ENCODE results near the gene MGST1.
A peak's percentile ranks its signal among the peaks of the same experiment; 100 is the strongest.
"Not testable (repeated sequence)": the region's sequence is repeated elsewhere in the genome, so short reads cannot be mapped to it uniquely, and the experiment has no call there.

MGST1 gene

DNA sequence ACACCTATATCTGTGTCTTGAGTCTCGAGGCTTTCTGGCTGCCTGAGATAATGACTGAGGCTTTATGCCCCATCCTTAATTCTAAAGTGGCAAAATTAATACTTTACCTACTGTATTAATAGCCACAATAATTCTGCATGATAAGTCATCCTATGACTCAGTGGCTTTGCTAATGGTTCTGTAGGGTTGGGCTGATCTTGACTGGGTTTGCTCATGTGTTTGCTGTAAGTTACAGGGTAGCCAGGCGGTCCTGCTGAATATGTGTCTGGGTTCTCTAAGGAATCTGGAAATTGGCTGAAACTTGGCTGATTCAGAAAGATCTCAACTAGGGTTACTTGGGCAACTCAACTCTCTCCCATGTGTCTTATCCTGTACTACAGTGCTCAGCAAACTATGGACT lies 21.7 kb downstream of the MGST1 start:
- TF ChIP-seq, protein P1, sequence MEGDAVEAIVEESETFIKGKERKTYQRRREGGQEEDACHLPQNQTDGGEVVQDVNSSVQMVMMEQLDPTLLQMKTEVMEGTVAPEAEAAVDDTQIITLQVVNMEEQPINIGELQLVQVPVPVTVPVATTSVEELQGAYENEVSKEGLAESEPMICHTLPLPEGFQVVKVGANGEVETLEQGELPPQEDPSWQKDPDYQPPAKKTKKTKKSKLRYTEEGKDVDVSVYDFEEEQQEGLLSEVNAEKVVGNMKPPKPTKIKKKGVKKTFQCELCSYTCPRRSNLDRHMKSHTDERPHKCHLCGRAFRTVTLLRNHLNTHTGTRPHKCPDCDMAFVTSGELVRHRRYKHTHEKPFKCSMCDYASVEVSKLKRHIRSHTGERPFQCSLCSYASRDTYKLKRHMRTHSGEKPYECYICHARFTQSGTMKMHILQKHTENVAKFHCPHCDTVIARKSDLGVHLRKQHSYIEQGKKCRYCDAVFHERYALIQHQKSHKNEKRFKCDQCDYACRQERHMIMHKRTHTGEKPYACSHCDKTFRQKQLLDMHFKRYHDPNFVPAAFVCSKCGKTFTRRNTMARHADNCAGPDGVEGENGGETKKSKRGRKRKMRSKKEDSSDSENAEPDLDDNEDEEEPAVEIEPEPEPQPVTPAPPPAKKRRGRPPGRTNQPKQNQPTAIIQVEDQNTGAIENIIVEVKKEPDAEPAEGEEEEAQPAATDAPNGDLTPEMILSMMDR (IDR thresholded peaks at IDR 0.05), result no peak
- no peak for TF ChIP-seq ZFX (IDR thresholded peaks at IDR 0.05; ENCODE audit: borderline replicate concordance)
- no peak overlapping the region for H3K27ac ChIP-seq

DNA sequence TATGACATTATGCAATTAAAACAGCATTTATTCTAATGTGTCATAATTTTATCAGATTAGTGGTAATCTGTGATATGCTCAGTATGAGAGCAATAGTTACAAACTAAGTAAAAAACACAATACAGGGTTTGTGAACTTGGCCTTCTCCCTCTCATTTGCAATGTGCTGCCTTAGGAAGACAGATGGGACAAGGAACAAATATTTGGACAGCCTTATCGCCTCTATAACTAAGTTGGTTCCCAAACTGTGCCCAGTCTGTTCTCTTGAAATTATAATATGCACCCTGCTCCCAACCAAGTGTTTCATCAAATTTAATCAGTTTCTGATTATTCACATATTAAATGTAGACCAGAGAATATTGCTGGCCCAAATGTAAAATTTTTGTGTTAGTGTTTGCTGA lies 22.7 kb downstream of the MGST1 start:
- TF ChIP-seq, protein P1 (IDR thresholded peaks at IDR 0.05), result no peak
- TF ChIP-seq ZFX (IDR thresholded peaks at IDR 0.05; ENCODE audit: borderline replicate concordance), result no peak

DNA sequence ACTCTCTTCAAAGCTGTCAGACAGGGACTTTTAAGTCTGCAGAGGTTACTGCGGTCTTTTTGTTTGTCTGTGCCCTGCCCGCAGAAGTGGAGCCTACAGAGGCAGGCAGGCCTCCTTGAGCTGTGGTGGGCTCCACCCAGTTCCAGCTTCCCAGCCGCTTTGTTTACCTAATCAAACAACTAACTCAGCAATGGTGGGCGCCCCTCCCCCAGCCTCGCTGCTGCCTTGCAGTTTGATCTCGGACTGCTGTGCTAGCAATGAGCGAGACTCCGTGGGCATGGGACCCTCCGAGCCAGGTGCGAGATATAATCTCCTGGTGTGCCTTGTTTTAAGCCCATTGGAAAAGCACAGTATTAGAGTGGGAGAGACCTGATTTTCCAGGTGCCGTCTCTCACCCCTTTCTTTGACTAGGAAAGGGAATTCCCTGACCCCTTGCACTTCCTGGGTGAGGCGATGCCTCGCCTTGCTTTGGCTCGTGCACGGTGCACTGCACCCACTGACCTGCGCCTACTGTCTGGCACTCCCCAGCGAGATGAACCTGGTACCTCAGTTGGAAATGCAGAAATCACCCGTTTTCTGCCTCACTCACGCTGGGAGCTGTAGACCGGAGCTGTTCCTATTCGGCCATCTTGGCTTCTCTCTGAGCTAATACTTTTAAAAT lies 35.3 kb downstream of the MGST1 start:
- H3K27ac ChIP-seq, result not testable (repeated sequence)

More for the DNA sequence above, 22.7 kb downstream of the MGST1 start:
- H3K27ac ChIP-seq, result no peak overlapping the region

DNA sequence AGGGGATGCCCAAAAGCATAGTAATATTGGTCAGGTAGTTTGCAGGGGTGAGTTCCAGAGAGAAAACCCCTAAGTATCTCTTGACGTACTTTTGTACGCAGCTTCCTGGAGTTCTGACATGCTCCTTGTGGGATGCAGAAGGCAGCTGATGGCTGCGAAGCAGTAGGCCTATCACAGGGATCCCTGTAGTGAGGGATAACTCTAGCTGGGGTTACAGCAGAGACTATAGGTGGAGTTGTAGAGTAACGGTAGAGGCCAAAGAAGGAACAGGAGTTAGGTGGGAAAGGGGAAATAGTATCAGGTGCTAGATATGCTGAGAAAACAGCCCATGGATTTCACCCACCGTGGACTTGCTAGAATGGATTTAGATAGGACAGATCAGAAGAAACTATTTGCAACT lies 37.3 kb downstream of the MGST1 start:
- H3K27ac ChIP-seq, result no peak overlapping the region
- no peak for TF ChIP-seq ZFX (IDR thresholded peaks at IDR 0.05; ENCODE audit: borderline replicate concordance)
- TF ChIP-seq, protein P1 (IDR thresholded peaks at IDR 0.05), result no peak

DNA sequence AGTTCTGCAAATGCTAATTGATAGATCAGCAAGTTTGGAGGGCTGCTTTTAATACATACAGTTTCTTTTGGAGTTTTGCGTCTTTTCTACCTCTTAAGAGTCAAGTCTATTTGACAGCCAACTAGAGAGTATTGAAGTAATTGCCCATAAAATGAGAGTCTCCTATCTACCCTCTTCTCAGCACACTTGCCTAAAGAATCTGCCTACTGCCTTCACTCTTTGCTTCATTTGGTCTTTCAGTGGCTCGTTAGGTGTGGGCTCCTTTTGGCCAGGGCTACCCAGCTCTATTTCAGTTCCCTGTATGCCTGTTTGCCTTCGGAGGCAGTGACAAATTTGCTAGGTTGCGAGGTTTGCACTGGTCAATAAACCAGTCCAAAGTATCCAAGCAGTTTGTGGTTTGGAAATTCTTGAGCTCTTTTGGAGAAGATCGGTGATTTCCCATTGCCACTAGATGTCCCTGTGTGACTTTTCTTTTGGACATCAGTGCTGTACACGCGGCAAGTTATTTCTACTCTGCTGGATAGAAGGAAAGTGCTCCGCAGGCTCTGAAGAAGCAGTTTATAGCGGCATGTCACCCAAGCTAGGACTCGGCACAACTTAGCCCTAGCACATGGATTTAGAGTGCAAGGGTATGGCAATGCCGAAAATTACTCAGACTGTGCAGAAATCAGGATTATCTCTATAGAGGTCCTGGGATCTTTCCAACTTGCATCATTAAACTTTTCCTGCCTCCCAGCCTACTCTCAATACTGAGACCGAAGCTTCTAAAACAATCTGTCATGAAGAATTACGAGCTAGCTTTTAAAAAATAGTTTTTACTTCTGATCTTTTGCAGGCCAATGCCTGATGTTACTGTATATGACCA lies 38.6 kb downstream of the MGST1 start:
- H3K27ac ChIP-seq, result no peak overlapping the region
- TF ChIP-seq, protein P1 (IDR thresholded peaks at IDR 0.05), result peak; percentile 73
- TF ChIP-seq ZFX (IDR thresholded peaks at IDR 0.05; ENCODE audit: borderline replicate concordance), result no peak

DNA sequence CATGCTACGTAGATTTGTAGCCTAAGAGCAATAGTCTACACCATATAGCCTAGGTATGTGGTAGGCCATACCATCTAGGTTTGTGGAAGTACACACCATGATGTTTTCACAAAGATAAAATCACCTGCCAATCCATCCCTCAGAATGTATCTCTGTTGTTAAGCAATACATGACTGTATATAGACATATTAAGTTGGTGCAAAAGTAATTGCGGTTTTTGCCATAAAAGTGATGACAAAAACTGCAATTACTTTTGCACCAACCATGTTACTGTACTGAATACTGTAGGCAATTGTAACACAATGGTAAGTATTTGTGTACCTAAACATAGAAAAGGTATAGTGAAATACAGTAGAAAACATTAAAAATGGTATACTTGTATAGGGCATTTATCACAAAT lies 40.5 kb downstream of the MGST1 start:
- no peak overlapping the region for H3K27ac ChIP-seq
- TF ChIP-seq, protein P1 (IDR thresholded peaks at IDR 0.05), result no peak
- no peak for TF ChIP-seq ZFX (IDR thresholded peaks at IDR 0.05; ENCODE audit: borderline replicate concordance)

DNA sequence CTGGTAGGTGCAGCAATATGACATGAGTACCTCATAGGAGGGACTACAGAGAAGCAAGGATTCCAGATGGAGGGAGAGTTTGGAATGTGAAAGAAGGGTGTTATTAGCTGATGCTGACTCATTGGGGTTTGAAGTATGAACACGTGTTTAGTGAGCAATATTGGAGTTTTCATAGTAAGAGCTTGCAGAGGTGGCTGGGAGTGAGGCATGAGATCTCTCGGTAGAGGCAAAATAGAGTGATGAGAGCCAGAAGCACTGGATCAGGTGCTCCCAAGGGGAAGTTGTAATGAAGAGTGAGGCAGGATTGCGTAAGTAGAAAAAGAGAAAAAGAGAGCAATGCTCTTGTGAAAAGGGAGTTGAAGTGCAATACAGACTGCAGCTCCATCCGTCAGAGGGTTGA lies 42.1 kb downstream of the MGST1 start:
- TF ChIP-seq, protein P1 (IDR thresholded peaks at IDR 0.05), result no peak
- TF ChIP-seq ZFX (IDR thresholded peaks at IDR 0.05; ENCODE audit: borderline replicate concordance), result no peak
- no peak overlapping the region for H3K27ac ChIP-seq

Data from 22Rv1 (cell line).